Myocyte (in vitro differentiated cells): ENCODE results near the gene MIAT. TPM values are rescaled to one million over a fixed set of nuclear protein-coding genes. Genes with fewer than 3 reads are reported as not detected.

ENCODE experiments used
- DNase-seq: peaks from one replicate; pipeline ENCODE4 v3.0.0-alpha.2; 2012; ENCODE audit warnings: low read depth
- total RNA-seq: library from RNA; depleted of rRNA; stranded (reverse); fragments of >200 nt; gene quantifications from 2 replicates; pipeline ENCODE4 v1.2.3, GENCODE V29; 2014

MIAT gene
- total RNA-seq, 1 donor from 2014 or later = 0.70 TPM

DNA sequence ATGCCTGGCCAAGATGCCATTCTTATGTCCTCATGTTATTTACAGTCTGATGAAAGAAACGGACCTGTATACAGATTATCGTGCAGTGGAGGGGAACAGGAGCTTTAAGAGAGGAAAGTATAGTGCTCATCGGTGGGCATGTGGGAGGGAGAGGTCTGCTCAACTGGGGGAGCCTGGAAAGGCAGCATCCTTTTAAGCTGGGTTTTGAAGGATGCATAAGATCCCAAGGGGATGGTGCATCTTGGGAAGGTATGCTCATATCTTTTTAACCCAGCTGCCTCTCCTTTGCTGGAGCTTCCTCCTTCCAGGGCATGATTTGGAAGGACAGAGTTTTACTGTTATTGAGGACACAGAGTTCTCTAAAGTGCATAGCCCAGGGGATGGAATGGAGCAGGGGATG is 34.8 kb downstream of the MIAT start:
- DNase-seq = no peak

DNA sequence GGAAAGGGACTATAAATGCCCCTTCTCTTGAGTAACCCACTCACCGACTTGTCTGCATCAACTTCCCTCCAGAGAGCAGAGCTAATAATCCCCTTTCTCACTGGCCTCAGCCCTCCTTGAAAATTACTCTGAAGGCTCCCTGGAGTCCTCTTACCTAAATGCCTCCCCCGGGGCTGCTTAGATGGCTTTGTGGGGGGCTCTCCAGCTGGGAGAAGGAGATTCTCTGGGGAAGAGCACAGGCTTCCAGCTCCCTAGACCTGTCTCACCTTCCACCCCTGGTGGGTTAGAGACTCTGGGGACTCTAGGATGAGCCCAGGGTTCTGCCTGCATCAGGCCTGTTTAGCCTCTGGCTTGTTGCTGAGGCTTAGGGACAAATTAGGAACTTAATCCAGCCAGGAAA is 39.8 kb downstream of the MIAT start:
- no peak for DNase-seq

DNA sequence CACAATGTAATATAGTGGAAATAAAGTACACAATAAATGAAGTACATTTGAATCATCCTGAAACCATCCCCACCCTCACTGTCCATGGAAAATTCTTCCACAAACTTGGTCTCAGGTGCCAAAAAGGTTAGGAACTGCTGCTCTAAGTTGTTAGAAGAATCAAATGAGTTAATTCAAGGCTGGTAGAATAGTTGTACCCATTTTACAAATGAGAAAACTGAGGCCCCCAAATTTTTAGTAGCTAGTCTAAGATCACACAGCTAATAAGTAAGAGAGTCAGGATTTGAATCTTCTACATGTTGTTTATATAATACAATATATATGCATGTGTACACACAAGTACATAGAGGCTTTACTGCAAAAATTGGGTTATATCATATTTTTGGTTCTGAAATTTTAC is 43.1 kb downstream of the MIAT start:
- DNase-seq = no peak

DNA sequence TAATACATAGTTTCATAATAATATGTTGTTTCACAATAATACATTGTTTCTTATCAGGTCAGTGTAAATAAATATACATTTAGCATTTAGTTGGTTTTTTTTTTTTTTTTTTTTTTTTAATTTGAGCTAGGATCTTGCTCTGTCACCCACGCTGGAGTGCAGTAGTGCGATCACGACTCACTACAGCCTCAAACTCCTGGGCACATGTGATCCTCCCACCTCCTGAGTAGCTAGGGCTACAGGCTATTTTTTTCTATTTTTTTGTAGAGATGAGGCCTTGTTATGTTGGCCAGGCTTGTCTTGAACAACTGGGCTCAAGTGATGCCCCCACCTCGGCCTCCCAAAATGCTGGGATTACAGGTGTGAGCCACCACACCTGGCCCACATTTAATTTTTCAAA is 43.5 kb downstream of the MIAT start:
- DNase-seq = no peak

DNA sequence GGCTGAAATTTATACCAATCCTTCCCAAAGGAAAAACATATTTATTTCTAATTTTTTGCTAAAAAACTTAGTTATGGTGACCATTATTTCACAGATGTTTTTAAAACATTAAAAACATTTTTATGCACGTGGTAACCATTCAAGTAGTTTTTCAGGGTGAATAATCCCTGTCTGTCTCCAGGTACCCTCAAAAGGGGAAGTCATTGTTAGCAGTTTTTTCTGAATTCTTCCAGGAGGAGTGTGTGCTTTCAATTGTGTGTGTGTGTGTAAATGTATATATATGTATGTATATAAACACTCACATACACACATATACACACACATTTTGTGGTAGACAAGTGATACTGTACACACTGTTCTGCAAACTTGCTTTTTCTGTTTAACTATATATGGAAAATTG is 43.9 kb downstream of the MIAT start:
- DNase-seq = no peak

DNA sequence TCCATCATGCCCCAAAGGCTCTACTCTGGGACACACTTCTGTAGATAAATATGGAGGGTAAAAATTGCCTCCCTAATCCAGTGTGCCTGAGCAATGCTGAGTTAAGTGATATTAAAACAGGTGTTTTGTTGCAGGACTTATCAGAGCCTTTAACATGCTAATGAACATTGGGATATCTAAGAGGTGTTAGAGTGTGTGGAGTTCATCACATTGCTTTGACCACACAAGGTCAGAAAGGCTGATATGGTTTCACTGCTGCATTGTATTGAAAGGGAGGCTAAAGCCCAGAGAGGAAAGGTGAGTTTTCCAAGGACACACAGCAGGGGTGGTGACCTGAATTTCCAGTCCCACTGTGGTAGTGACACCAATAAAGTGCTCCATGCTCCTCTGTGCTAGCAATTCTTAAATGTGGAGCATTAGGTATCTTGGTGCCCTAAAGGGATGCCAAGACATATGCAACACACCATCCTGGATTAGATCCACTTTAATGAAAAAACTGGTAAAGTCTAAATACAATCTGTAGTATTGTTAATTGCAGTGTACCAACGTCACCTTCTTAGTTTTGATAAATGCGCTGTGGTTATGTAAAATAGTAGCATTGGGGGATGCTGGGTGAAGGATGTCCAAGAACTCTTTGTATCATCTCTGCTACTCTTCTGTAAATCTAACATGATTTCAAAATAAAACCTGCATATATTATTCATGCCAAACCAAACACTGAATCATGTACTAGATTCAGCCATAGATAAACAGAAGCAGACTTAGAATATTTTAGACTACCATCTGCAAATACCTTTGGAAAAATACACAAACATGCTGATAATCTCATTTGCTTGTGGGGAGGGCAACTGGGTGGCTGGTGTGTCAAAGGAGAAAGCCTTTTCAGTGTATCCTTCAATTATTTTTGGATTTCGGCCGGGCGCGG is 45.8 kb downstream of the MIAT start:
- DNase-seq = no peak

DNA sequence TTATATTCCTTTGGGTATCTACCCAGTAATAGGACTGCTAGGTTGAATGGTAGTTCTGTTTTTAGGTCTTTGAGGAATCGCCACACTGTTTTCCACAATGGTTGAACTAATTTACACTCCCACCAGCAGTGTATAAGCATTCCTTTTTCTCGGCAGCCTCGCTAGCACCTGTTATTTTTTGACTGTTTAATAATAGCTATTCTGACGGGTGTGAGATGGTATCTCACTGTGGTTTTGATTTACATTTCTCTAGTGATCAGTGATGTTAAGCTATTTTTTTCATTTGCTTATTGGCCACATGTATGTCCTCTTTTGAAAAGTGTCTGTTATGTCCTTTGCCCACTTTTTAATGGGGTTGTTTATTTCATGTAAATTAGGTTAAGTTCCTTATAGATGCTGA is 48.0 kb downstream of the MIAT start:
- peak; percentile 41 for DNase-seq

DNA sequence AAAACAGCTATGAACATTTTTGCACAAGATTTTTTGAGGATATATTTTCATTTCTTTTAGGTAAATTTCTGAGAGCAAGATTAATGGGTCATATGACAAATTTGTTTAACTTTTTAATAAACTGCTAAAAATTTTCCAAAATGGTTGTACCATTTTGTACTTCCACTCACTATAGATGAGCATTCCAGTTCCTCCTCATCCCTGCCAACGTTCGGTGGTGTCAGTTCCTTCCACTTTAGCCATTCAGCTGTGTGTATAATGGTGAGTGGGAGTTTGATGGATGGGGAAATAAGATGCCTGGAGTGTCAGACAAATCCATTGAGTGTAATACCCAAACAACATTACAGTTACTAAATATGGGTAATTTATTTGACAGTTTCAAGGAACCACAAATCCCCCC is 49.7 kb downstream of the MIAT start:
- DNase-seq = no peak

DNA sequence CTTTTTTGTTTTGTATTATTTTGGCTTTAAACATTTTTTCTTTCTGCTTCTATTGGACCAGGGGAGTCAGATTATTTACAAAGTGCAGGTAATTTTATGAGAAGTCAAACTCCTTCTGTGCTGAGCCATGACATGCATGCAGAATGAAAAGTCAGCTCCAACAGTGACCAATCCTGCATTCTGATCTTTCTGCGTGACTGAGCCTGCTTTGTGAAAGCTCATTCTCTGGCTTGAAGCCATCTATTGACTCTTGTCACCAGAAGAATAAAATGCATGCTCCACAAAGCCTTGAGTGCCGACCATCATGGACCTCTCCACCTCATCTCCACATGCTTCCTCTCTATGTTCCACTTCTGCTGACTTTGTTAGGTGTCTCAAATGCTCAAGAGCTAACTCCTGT is 50.2 kb downstream of the MIAT start:
- DNase-seq = no peak

DNA sequence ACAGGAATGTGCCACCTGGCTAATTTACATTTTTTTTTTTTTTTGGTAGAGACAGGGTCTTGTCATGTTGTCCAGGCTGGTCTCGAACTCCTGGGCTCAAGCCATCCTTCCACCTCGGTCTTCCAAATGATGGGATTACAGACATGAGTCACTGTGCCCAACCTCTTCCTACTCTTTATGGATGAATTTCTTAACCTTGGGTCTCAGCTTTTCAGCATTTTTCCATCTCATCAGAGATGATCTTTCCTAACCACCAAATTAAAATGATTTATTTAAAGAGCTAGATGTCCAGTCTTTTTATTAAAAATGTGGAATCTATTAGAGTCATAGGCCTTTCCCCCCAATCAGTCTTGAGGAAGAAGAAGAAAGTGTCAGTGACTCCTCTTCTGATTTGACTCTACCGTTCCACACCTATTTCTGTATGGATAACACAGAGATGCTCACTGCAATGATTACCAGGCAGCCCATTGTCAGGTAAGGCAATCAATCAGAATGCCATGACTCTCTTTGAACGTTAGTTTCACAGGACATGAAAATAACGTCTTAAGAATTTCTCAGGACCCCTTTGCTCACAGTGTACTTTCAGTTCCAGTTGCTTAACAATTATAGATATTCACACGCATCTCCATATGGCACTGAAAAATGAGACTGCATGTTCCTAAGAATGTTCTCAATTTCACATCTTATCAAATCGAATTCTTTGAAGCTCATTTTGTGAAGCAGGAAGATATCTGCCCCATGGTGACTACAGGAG is 51.0 kb downstream of the MIAT start:
- DNase-seq = no peak

DNA sequence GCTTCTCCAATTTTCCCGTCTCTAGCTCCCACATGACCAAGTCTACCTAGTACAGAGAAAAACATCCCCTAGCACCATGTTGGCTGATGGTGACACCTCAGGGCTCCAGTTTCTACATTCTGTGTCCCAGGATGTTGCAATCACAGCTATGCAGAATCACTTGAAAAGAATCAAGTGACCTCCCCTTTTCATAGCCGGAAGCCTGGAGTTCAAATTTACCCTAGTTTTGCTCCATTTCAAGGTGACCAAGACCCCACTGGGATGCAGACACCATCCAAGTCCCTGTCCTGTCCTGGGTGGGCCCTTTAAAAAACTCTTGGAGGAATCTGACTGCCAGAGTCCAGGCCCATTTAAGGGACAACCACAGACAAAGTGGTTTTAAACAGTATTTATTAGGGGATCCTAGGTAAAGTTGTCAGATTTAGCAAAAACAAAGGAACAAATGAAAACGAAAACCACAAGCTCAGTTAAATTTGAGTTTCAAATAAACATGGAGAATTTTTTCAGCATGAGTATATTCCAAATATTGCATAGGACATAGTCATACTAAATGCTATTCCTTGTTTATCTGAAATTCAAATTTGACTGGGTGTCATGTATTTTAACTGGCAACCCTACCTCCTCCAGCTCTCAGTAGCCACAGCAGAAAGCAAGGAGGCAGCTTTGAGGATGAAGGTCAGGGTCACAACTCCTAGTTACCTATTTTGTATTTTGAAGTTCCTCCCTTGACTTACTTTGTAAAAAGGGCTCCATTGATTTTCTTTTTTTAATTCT is 52.4 kb downstream of the MIAT start:
- no peak for DNase-seq

DNA sequence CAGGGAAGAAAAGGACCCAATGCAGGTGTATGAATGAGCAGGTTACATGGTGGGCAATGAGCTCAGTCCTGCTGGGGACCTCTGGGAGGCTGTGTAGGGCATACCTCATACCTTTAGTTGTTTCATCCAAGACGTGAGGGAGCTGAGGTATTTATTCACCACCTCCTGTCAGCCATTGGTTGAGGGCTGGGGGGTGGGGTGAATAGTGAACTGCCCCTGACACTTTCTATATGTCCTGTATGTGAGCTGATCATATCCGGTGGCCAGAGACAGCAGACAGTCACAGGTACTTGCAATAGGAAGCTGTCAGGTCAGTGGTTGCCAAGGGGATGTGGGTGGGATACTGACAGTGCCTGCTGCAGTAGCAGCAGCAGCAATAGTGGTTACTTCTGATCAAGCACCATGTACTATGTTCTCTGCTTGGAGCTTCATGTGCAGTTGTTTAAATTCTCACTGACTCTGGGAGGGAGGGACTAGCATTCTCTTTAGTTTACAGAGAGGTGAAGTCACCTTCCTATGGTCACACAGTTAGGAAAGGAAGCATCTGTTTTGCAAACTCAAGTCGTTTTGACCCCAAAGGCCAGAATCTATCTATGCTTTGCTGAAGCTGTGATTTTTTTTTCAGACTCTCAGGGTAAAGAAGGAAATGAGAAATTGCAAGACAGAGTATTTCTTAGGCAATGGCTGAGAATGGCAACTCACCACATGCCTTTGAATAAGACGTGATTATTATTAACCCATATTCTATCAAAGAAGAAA is 54.0 kb downstream of the MIAT start:
- DNase-seq = no peak

DNA sequence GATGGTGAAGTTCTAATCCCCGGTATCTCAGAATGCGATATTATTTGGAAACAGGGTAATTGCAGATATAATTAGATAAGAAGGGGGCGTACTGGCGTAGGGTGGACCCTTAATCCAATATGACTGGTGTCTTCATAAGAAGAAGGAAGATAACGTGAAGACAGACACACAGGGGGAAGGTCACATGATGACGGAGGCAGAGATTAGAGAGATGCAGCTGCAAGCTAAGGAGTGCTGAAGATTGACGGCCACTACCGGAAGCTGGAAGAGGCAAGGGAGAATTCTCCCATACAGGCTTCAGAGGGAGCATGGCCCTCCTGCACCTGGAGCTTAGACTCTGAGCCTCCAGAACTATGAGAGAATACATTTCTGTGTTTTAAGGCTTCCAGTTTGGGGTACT is 54.8 kb downstream of the MIAT start:
- no peak for DNase-seq

DNA sequence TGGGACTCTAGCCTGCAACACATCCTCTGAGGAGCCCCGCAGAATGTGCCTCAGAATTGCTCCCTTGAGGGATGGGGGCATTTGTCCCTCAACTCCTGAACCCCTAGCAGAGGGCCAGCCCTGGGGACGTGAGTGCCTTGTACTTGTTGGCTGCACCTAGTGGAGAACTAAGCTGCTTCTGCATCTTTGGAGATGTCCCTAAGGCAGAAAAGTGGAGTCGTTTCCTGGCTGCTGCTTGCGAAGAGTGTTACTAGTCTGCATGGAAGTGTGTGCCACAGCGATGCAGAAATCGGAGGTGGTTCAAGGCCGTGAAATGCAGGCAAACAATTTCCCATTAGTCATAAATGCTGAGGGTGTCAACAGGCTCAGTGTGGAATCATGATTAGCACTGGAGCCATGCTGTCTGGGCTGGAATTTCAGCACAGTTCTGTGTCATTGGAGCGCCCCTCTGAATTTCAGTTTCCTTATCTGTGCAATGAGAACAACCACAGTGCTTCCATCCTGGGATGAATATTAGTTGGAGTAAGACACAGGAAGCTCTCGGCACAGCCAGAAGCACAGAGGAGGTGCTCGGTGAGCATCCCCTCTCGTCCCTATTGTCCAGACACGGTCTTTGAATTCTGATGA is 56.5 kb downstream of the MIAT start:
- no peak for DNase-seq

DNA sequence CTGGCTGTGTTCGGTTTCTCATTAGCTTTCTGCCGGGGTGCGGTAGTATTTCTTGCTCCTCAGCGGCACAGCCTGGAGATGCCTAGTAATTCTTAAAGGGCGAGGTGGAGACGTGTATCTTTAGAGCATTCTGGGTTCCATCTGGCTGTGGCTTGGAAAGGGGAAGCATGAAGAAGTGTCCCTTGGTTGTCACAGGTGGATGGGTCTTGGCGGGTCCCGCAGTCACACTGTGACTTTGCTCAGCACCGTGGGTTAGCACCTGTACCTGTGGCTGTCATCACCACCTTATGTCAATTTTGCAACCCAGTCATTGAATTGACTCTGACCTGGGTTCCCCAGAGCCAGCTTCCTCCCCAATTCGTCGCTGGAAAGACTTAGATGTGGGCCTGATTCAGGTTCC is 57.6 kb downstream of the MIAT start:
- DNase-seq = no peak

DNA sequence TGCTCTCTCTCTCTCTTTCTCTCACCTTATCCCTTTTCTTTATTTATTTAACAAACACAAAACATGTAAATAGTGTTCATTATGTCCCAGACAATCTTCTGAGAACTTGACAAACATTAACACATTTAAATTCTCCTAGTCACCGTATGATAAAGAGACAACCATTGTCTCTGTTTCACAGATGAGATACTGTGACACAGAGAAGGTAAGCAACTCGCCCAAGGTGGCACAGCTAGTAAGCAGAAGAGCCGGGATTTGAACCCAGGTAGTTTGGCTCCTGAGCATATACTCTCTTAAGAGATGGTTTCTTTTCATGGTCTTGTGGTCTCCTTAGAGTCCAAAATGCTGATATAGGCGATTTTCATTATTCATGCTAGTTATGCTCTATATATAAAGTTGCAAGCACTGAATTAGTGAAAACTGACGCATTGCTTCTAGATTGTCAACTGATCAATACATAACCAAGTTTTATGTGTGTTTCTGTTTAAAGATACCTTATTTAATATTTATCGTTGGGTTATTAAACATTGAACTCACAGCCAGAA is 58.1 kb downstream of the MIAT start:
- DNase-seq = no peak

DNA sequence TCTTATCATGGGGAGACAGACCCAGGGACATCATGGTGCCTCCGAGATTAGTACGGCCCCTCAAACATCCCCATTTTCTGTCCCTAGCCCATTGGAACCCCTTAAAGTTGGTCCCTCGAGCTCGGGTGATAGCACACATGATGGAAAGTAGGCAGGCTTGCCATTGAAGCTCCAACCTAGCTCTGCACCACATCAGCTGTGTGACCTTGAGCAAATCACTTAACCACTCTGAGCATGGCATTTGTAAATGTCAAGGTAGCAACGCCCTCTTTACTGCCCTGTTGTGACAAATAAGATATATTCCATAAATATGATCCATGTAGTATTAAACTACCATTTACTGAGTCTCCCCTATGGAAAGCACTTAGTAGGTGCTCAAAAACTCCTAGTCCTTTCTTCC is 61.1 kb downstream of the MIAT start:
- no peak for DNase-seq

DNA sequence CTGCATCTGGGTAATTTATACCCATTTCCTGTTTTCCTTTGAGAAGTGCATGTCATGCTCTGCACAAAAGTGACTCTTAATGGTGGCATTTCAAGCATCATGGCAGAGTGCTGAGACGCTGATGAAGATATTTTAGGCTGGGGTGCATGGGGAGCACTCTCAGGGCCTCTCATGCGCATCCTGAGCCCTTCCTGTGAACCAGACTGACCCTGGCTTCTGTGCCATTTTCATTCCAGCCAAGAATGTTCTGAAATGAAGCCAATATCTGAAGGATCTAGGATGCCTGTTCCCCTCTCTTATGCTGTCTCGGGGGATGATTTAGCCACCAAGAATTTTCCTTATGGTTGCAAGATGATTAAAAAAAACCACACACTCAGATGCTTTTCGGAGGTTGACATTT is 61.5 kb downstream of the MIAT start:
- DNase-seq = peak; percentile 83

DNA sequence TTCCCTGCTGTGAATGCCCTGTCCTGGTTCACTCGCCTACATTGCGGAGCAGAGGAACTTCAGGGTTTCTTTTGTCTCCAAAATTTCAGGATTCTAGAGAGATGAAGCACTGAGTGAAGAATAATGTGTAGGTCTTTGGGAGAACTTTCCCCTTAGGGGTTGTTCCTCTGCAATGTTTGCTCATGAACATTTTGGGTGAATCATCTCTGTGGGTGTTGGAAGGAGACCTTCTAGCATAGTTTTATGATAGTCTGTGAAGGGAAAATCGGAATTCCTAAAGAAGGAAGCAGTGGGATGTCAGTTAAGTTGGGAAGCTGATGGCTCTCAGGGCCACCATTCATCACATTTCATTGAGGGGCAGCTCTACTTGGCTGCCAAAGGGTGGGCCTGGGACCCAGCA is 64.8 kb downstream of the MIAT start:
- DNase-seq = no peak

DNA sequence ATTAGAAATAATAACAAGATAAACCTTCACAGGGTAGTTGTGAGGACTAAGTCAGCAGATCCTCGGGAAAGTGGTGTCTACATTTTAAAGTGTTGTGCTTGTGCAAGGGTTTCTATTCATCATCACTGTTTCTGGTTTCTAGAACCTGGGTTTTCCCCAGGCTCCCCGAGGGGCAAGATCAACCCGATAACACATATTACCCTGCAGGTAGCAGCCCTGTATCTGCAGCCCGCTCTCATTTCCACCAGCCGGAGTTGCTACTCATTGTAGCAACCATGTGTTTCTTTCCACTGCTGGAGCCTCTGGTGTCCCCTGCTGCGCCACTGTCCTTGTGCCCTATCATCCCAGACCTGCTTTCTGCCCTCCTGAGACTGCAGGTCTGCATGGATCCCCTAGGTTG is 67.0 kb downstream of the MIAT start:
- DNase-seq = no peak
